Ovary (tissue), 3 donors: ENCODE measurements around the gene TBCEL.

Experiments
- POLR2A ChIP-seq: fragments of 450-650 bp; IDR thresholded peaks from one replicate; pipeline ENCODE4 v1.6.1; 2017; ENCODE audit warnings: antibody characterized with exemption, mild to moderate bottlenecking, moderate library complexity
- TF ChIP-seq, protein P1 (sequence below), 3 donors: fragments of 450-650 bp in 2 of 3; fragments of 200-600 bp in 1 of 3; IDR thresholded peaks; one replicate each; pipeline versions ENCODE4 v1.5.1 to v1.8.0; 2016 to 2022; ENCODE audit warnings: antibody characterized with exemption in 3 of 3, mild to moderate bottlenecking in 1 of 3
- donor health status: DM: no; HTN: no; CAD: no.

DNA sequence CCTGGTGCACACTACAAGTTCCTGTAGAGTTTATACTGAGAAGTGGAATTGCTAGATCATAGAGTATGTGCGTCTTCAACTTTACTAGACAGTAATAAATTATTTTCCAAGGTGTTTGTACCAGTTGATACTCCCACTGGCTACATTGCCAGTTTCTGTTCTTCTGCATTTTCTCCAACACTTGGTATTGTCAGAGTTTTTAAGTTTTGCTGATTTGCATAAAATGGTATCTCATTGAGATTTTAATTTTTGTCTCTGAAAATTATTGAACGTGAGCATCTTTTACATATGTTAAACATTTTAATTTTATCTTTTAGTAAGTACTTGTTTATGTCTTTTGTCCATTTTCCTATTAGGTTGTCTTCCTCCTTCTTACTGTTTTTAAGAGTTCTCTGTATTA is 7.3 kb downstream of the TBCEL start:
- no peak for TF ChIP-seq POLR2A
- TF ChIP-seq, protein P1, sequence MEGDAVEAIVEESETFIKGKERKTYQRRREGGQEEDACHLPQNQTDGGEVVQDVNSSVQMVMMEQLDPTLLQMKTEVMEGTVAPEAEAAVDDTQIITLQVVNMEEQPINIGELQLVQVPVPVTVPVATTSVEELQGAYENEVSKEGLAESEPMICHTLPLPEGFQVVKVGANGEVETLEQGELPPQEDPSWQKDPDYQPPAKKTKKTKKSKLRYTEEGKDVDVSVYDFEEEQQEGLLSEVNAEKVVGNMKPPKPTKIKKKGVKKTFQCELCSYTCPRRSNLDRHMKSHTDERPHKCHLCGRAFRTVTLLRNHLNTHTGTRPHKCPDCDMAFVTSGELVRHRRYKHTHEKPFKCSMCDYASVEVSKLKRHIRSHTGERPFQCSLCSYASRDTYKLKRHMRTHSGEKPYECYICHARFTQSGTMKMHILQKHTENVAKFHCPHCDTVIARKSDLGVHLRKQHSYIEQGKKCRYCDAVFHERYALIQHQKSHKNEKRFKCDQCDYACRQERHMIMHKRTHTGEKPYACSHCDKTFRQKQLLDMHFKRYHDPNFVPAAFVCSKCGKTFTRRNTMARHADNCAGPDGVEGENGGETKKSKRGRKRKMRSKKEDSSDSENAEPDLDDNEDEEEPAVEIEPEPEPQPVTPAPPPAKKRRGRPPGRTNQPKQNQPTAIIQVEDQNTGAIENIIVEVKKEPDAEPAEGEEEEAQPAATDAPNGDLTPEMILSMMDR (IDR thresholded peaks at IDR 0.05): no peak
